ENCODE results near the gene FMNL2. TPM values are rescaled to one million over a fixed set of nuclear protein-coding genes. Genes with fewer than 3 reads are reported as not detected.

The FMNL2 gene
- polyA plus RNA-seq, 3 donors, result 0.28 to 3.2 (median 0.71) TPM

DNA sequence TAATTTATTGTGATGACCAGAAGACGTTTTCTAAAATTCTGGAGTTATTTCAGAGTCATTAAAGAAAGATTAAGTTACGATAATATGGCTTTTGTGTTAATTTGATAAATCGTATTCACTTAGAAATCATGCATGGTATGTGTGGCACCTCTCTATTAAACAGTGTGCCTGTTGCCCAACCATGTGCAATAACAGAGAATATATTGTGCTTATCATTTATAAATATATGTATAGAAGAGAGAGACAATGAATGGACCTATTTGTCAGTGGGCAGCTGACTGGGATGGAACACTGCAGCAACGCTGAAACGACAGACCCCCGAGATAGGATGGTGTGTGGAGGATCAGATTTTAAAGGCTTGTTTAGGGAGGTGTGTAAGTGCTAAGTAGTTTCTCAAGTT, 172.9 kb downstream of the FMNL2 start:
- no peaks in the 10 kb centered on the region for H3K36me3 Mint-ChIP-seq
- H3K27me3 ChIP-seq (ENCODE audit: control insufficient read depth in 2 of 2, insufficient read depth in 2 of 2, low read length in 2 of 2), result no peaks in the 10 kb centered on the region
- H3K36me3 ChIP-seq (replicated peaks in 1 of 2; ENCODE audit: control insufficient read depth in 1 of 2, insufficient read depth in 2 of 2, low read length in 2 of 2), result no peaks in the 10 kb centered on the region
- H3K9me3 Mint-ChIP-seq, result peaks cover 0 to 6% (median 3%) of the 10 kb centered on the region in 7 donors
- H4K20me1 ChIP-seq (ENCODE audit: insufficient read depth, low read length), result no peaks in the 10 kb centered on the region
- no peak overlapping the region for H3K4me3 ChIP-seq (replicated peaks in 1 of 3; ENCODE audit: low read depth in 2 of 3, low read length in 3 of 3)
- TF ChIP-seq, protein P1, sequence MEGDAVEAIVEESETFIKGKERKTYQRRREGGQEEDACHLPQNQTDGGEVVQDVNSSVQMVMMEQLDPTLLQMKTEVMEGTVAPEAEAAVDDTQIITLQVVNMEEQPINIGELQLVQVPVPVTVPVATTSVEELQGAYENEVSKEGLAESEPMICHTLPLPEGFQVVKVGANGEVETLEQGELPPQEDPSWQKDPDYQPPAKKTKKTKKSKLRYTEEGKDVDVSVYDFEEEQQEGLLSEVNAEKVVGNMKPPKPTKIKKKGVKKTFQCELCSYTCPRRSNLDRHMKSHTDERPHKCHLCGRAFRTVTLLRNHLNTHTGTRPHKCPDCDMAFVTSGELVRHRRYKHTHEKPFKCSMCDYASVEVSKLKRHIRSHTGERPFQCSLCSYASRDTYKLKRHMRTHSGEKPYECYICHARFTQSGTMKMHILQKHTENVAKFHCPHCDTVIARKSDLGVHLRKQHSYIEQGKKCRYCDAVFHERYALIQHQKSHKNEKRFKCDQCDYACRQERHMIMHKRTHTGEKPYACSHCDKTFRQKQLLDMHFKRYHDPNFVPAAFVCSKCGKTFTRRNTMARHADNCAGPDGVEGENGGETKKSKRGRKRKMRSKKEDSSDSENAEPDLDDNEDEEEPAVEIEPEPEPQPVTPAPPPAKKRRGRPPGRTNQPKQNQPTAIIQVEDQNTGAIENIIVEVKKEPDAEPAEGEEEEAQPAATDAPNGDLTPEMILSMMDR (IDR thresholded peaks at IDR 0.05), result no peak
- peaks cover 0 to 5% of the 10 kb centered on the region in 2 donors for H3K9me3 ChIP-seq (replicated peaks in 1 of 2; ENCODE audit: control insufficient read depth in 1 of 2, insufficient read depth in 1 of 2, low read length in 2 of 2)
- H3K27ac ChIP-seq (ENCODE audit: low read depth in 1 of 2, low read length in 2 of 2), result no peak overlapping the region
- H3K27ac Mint-ChIP-seq, result no peak overlapping the region
- H3K4me1 Mint-ChIP-seq, result no peaks in the 10 kb centered on the region
- 83% methylated on average over 1 of the region's 6 CpGs for WGBS (ENCODE audit: insufficient coverage)
- H3K27me3 Mint-ChIP-seq (ENCODE audit: low read depth in 3 of 3), result no peaks in the 10 kb centered on the region
- H3K4me2 ChIP-seq (replicated peaks; ENCODE audit: extremely low read depth, low read length, poor library complexity, severe bottlenecking), result no peak overlapping the region
- H3K9ac ChIP-seq (ENCODE audit: insufficient read depth, low read length, poor library complexity, severe bottlenecking), result no peak overlapping the region
- H2AFZ ChIP-seq (ENCODE audit: insufficient read depth, low read depth, low read length, poor library complexity, severe bottlenecking), result no peak overlapping the region
- DNase-seq, result no peak
- intact Hi-C loops (cut with micrococcal nuclease), result no loop called here
- H3K4me3 Mint-ChIP-seq, result no peak overlapping the region
- no peaks in the 10 kb centered on the region for H3K79me2 ChIP-seq (ENCODE audit: insufficient read depth, low read length)
- H3K4me1 ChIP-seq (ENCODE audit: control insufficient read depth in 1 of 2, insufficient read depth in 2 of 2, low read length in 2 of 2), result no peaks in the 10 kb centered on the region

DNA sequence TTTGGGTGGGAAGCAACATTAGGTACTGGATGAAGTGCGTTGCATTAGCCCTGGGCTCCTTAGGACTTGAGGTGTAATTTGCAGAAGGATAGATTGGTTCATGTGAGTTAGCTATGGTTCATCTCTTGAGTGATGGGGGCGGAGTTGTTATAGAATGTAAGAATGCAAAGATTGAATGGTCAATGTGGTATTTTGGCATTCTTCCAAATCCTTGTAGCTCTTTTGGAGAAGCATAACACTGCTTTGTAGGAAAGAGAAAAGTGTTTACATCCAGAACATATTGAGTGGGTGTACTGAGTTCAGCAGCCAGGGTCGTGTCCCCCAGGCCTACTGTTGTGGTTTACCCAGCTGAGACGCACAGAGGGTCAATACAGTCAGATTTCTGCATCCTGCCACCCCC, 173.5 kb downstream of the FMNL2 start:
- H3K9me3 Mint-ChIP-seq, result peaks cover 0 to 3% (median under 1%) of the 10 kb centered on the region in 7 donors
- 82% methylated on average over 4 of the region's 4 CpGs for WGBS (ENCODE audit: insufficient coverage)

More for the DNA sequence above, 173.5 kb downstream of the FMNL2 start:
- Mint-ChIP-seq H3K4me3 (no peak overlapping the region), H3K36me3 (no peaks in the 10 kb centered on the region), H3K27me3 (ENCODE audit: low read depth in 3 of 3) (no peaks in the 10 kb centered on the region), H3K27ac (no peak overlapping the region), H3K4me1 (no peaks in the 10 kb centered on the region)
- Histone ChIP-seq H2AFZ (ENCODE audit: insufficient read depth, low read depth, low read length, poor library complexity, severe bottlenecking) (no peak overlapping the region), H3K9ac (ENCODE audit: insufficient read depth, low read length, poor library complexity, severe bottlenecking) (no peak overlapping the region), H3K4me3 (replicated peaks in 1 of 3; ENCODE audit: low read depth in 2 of 3, low read length in 3 of 3) (no peak overlapping the region), H3K27ac (ENCODE audit: low read depth in 1 of 2, low read length in 2 of 2) (no peak overlapping the region), H3K4me2 (replicated peaks; ENCODE audit: extremely low read depth, low read length, poor library complexity, severe bottlenecking) (no peak overlapping the region), H4K20me1 (ENCODE audit: insufficient read depth, low read length) (no peaks in the 10 kb centered on the region), H3K4me1 (ENCODE audit: control insufficient read depth in 1 of 2, insufficient read depth in 2 of 2, low read length in 2 of 2) (no peaks in the 10 kb centered on the region), H3K79me2 (ENCODE audit: insufficient read depth, low read length) (no peaks in the 10 kb centered on the region), H3K36me3 (replicated peaks in 1 of 2; ENCODE audit: control insufficient read depth in 1 of 2, insufficient read depth in 2 of 2, low read length in 2 of 2) (no peaks in the 10 kb centered on the region), H3K27me3 (ENCODE audit: control insufficient read depth in 2 of 2, insufficient read depth in 2 of 2, low read length in 2 of 2) (no peaks in the 10 kb centered on the region), H3K9me3 (replicated peaks in 1 of 2; ENCODE audit: control insufficient read depth in 1 of 2, insufficient read depth in 1 of 2, low read length in 2 of 2) (peaks cover 0 to 5% of the 10 kb centered on the region in 2 donors)
- no peak for DNase-seq
- intact Hi-C loops (cut with micrococcal nuclease), result no loop called here
- TF ChIP-seq, protein P1 (IDR thresholded peaks at IDR 0.05), result no peak
